ENCODE results near the gene CHST9.

CHST9 gene

GRCh38 chr18:27061488-27062095 lies 123.5 kb downstream of the CHST9 start:
- Histone ChIP-seq H3K4me3 (ENCODE audit: control insufficient read depth in 1 of 7, extremely low read depth in 1 of 7, insufficient read depth in 4 of 7, low read depth in 2 of 7, low read length in 6 of 7) (no peak overlapping the region), H3K9me3 (ENCODE audit: control extremely low read depth in 1 of 5, control insufficient read depth in 4 of 5, insufficient read depth in 2 of 5, low read depth in 1 of 5, low read length in 4 of 5) (no peaks in the 10 kb centered on the region), H3K36me3 (ENCODE audit: control insufficient read depth in 4 of 4, insufficient read depth in 4 of 4, low read length in 3 of 4) (no peaks in the 10 kb centered on the region), H3K27me3 (replicated peaks in 2 of 5; ENCODE audit: control insufficient read depth in 4 of 5, insufficient read depth in 5 of 5, low read length in 4 of 5) (no peaks in the 10 kb centered on the region), H3K4me1 (ENCODE audit: control extremely low read depth in 1 of 4, control insufficient read depth in 4 of 4, insufficient read depth in 4 of 4, low read length in 3 of 4) (no peaks in the 10 kb centered on the region), H3K27ac (ENCODE audit: insufficient read depth in 1 of 2, low read depth in 1 of 2, low read length in 2 of 2, poor library complexity in 1 of 2, severe bottlenecking in 2 of 2) (no peak overlapping the region)
- 98% methylated on average over 5 of the region's 7 CpGs for WGBS (ENCODE audit: insufficient coverage)
- POLR2A ChIA-PET: no interaction called here
- CTCF ChIA-PET: no interaction called here
- DNase-seq: no peak

- WGBS (ENCODE audit: insufficient coverage): 89% methylated on average over 10 of the region's 11 CpGs
- H3K4me3 ChIP-seq (ENCODE audit: control insufficient read depth in 1 of 7, extremely low read depth in 1 of 7, insufficient read depth in 4 of 7, low read depth in 2 of 7, low read length in 6 of 7): no peak overlapping the region
- H3K9me3 ChIP-seq (ENCODE audit: control extremely low read depth in 1 of 5, control insufficient read depth in 4 of 5, insufficient read depth in 2 of 5, low read depth in 1 of 5, low read length in 4 of 5): no peaks in the 10 kb centered on the region
- DNase-seq: no peak
- POLR2A ChIA-PET: no interaction called here
- H3K27me3 ChIP-seq (replicated peaks in 2 of 5; ENCODE audit: control insufficient read depth in 4 of 5, insufficient read depth in 5 of 5, low read length in 4 of 5): no peaks in the 10 kb centered on the region
- H3K4me1 ChIP-seq (ENCODE audit: control extremely low read depth in 1 of 4, control insufficient read depth in 4 of 4, insufficient read depth in 4 of 4, low read length in 3 of 4): no peaks in the 10 kb centered on the region
- no peaks in the 10 kb centered on the region for H3K36me3 ChIP-seq (ENCODE audit: control insufficient read depth in 4 of 4, insufficient read depth in 4 of 4, low read length in 3 of 4)
- CTCF ChIA-PET: no interaction called here
- H3K27ac ChIP-seq (ENCODE audit: insufficient read depth in 1 of 2, low read depth in 1 of 2, low read length in 2 of 2, poor library complexity in 1 of 2, severe bottlenecking in 2 of 2): no peak overlapping the region
Measured at GRCh38 chr18:27057519-27058234, 127.4 kb downstream of the CHST9 start.

- no CpG with 5 or more reads among the region's 3 CpGs for WGBS (ENCODE audit: insufficient coverage)
- Histone ChIP-seq H3K27me3 (replicated peaks in 2 of 5; ENCODE audit: control insufficient read depth in 4 of 5, insufficient read depth in 5 of 5, low read length in 4 of 5) (no peaks in the 10 kb centered on the region), H3K36me3 (ENCODE audit: control insufficient read depth in 4 of 4, insufficient read depth in 4 of 4, low read length in 3 of 4) (no peaks in the 10 kb centered on the region), H3K27ac (ENCODE audit: insufficient read depth in 1 of 2, low read depth in 1 of 2, low read length in 2 of 2, poor library complexity in 1 of 2, severe bottlenecking in 2 of 2) (no peak overlapping the region), H3K4me1 (ENCODE audit: control extremely low read depth in 1 of 4, control insufficient read depth in 4 of 4, insufficient read depth in 4 of 4, low read length in 3 of 4) (no peaks in the 10 kb centered on the region), H3K4me3 (ENCODE audit: control insufficient read depth in 1 of 7, extremely low read depth in 1 of 7, insufficient read depth in 4 of 7, low read depth in 2 of 7, low read length in 6 of 7) (no peak overlapping the region), H3K9me3 (ENCODE audit: control extremely low read depth in 1 of 5, control insufficient read depth in 4 of 5, insufficient read depth in 2 of 5, low read depth in 1 of 5, low read length in 4 of 5) (no peaks in the 10 kb centered on the region)
- ChIA-PET CTCF (no interaction called here), POLR2A (no interaction called here)
- no peak for DNase-seq
Measured at GRCh38 chr18:27054926-27055325, 130.2 kb downstream of the CHST9 start.

- ChIA-PET CTCF (no interaction called here), POLR2A (no interaction called here)
- DNase-seq: no peak
- H3K4me1 ChIP-seq (ENCODE audit: control extremely low read depth in 1 of 4, control insufficient read depth in 4 of 4, insufficient read depth in 4 of 4, low read length in 3 of 4): no peaks in the 10 kb centered on the region
- H3K27me3 ChIP-seq (replicated peaks in 2 of 5; ENCODE audit: control insufficient read depth in 4 of 5, insufficient read depth in 5 of 5, low read length in 4 of 5): no peaks in the 10 kb centered on the region
- WGBS (ENCODE audit: insufficient coverage): 97% methylated on average over 2 of the region's 4 CpGs
- H3K9me3 ChIP-seq (ENCODE audit: control extremely low read depth in 1 of 5, control insufficient read depth in 4 of 5, insufficient read depth in 2 of 5, low read depth in 1 of 5, low read length in 4 of 5): no peaks in the 10 kb centered on the region
- no peak overlapping the region for H3K27ac ChIP-seq (ENCODE audit: insufficient read depth in 1 of 2, low read depth in 1 of 2, low read length in 2 of 2, poor library complexity in 1 of 2, severe bottlenecking in 2 of 2)
- H3K36me3 ChIP-seq (ENCODE audit: control insufficient read depth in 4 of 4, insufficient read depth in 4 of 4, low read length in 3 of 4): no peaks in the 10 kb centered on the region
- no peak overlapping the region for H3K4me3 ChIP-seq (ENCODE audit: control insufficient read depth in 1 of 7, extremely low read depth in 1 of 7, insufficient read depth in 4 of 7, low read depth in 2 of 7, low read length in 6 of 7)
Measured at GRCh38 chr18:27049969-27050368, 135.1 kb downstream of the CHST9 start.

- Histone ChIP-seq H3K4me3 (ENCODE audit: control insufficient read depth in 1 of 7, extremely low read depth in 1 of 7, insufficient read depth in 4 of 7, low read depth in 2 of 7, low read length in 6 of 7) (no peak overlapping the region), H3K36me3 (ENCODE audit: control insufficient read depth in 4 of 4, insufficient read depth in 4 of 4, low read length in 3 of 4) (no peaks in the 10 kb centered on the region), H3K27me3 (replicated peaks in 2 of 5; ENCODE audit: control insufficient read depth in 4 of 5, insufficient read depth in 5 of 5, low read length in 4 of 5) (peaks cover 0 to 2% (median 0%) of the 10 kb centered on the region in 5 experiments), H3K4me1 (ENCODE audit: control extremely low read depth in 1 of 4, control insufficient read depth in 4 of 4, insufficient read depth in 4 of 4, low read length in 3 of 4) (no peaks in the 10 kb centered on the region), H3K9me3 (ENCODE audit: control extremely low read depth in 1 of 5, control insufficient read depth in 4 of 5, insufficient read depth in 2 of 5, low read depth in 1 of 5, low read length in 4 of 5) (no peaks in the 10 kb centered on the region), H3K27ac (ENCODE audit: insufficient read depth in 1 of 2, low read depth in 1 of 2, low read length in 2 of 2, poor library complexity in 1 of 2, severe bottlenecking in 2 of 2) (no peak overlapping the region)
- DNase-seq: no peak
- ChIA-PET POLR2A (no interaction called here), CTCF (no interaction called here)
- WGBS (ENCODE audit: insufficient coverage): no CpG with 5 or more reads among the region's 3 CpGs
Measured at GRCh38 chr18:27045342-27045741, 139.8 kb downstream of the CHST9 start.

GRCh38 chr18:27042177-27042576 lies 142.9 kb downstream of the CHST9 start:
- DNase-seq: no peak
- H3K4me3 ChIP-seq (ENCODE audit: control insufficient read depth in 1 of 7, extremely low read depth in 1 of 7, insufficient read depth in 4 of 7, low read depth in 2 of 7, low read length in 6 of 7): no peak overlapping the region
- H3K4me1 ChIP-seq (ENCODE audit: control extremely low read depth in 1 of 4, control insufficient read depth in 4 of 4, insufficient read depth in 4 of 4, low read length in 3 of 4): no peaks in the 10 kb centered on the region
- CTCF ChIA-PET: no interaction called here
- H3K27me3 ChIP-seq (replicated peaks in 2 of 5; ENCODE audit: control insufficient read depth in 4 of 5, insufficient read depth in 5 of 5, low read length in 4 of 5): peaks cover 0 to 2% (median 0%) of the 10 kb centered on the region in 5 experiments
- no peaks in the 10 kb centered on the region for H3K9me3 ChIP-seq (ENCODE audit: control extremely low read depth in 1 of 5, control insufficient read depth in 4 of 5, insufficient read depth in 2 of 5, low read depth in 1 of 5, low read length in 4 of 5)
- no peaks in the 10 kb centered on the region for H3K36me3 ChIP-seq (ENCODE audit: control insufficient read depth in 4 of 4, insufficient read depth in 4 of 4, low read length in 3 of 4)
- H3K27ac ChIP-seq (ENCODE audit: insufficient read depth in 1 of 2, low read depth in 1 of 2, low read length in 2 of 2, poor library complexity in 1 of 2, severe bottlenecking in 2 of 2): no peak overlapping the region
- POLR2A ChIA-PET: no interaction called here

GRCh38 chr18:27040796-27041195 lies 144.3 kb downstream of the CHST9 start:
- CTCF ChIA-PET: interaction anchor here (1.5 to 1.6 kb wide), 2 partner anchors 8 to 23 kb away, joined by 3 read pairs; no protein-coding TSS in a partner anchor
- no peaks in the 10 kb centered on the region for H3K36me3 ChIP-seq (ENCODE audit: control insufficient read depth in 4 of 4, insufficient read depth in 4 of 4, low read length in 3 of 4)

More at GRCh38 chr18:27040796-27041195, 144.3 kb downstream of the CHST9 start:
- POLR2A ChIA-PET: no interaction called here
- H3K27ac ChIP-seq (ENCODE audit: insufficient read depth in 1 of 2, low read depth in 1 of 2, low read length in 2 of 2, poor library complexity in 1 of 2, severe bottlenecking in 2 of 2): no peak overlapping the region
- no peaks in the 10 kb centered on the region for H3K4me1 ChIP-seq (ENCODE audit: control extremely low read depth in 1 of 4, control insufficient read depth in 4 of 4, insufficient read depth in 4 of 4, low read length in 3 of 4)
- peaks cover 0 to 2% (median 0%) of the 10 kb centered on the region in 5 experiments for H3K27me3 ChIP-seq (replicated peaks in 2 of 5; ENCODE audit: control insufficient read depth in 4 of 5, insufficient read depth in 5 of 5, low read length in 4 of 5)
- no peak for DNase-seq
- H3K4me3 ChIP-seq (ENCODE audit: control insufficient read depth in 1 of 7, extremely low read depth in 1 of 7, insufficient read depth in 4 of 7, low read depth in 2 of 7, low read length in 6 of 7): no peak overlapping the region
- no peaks in the 10 kb centered on the region for H3K9me3 ChIP-seq (ENCODE audit: control extremely low read depth in 1 of 5, control insufficient read depth in 4 of 5, insufficient read depth in 2 of 5, low read depth in 1 of 5, low read length in 4 of 5)
- WGBS (ENCODE audit: insufficient coverage): 100% methylated on average over 1 of the region's 2 CpGs

All from common myeloid progenitor, CD34-positive (primary cell).